SW480 (cell line): ENCODE measurements around the gene KLK12.

Experiments used
- DNase-seq: peaks from one replicate; pipeline ENCODE4 v3.0.0-alpha.2; 2016; ENCODE audit warnings: low spot score

The KLK12 gene

DNA sequence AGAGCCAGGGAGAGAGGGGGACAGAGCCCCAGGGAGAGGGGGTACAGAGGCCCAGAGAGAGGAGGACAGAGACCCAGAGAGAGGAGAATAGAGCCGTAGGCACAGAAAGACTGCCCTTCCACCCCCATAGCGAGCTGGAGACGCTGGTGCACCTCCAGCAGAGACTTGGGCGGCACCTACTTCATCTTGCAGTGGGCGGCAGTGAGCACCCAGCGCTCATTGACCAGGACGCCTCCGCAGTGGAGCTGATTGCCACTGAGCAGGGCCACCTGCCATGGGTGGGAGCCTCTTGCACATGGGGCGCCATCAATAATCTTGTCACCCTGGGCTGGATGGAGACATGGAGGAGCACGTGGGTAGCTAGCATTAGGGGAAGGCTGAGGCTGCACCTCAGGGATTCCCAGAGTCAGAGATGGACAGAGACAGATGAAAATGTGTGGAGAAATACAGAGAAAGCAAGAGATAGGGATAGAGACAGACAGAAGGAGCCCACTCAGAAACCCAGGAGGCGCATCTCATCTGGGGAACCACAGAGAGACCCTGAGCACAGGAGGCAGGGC, 53.1 kb downstream of the KLK12 start:
- DNase-seq = no peak

- DNase-seq = no peak
Observed at GRCh38 chr19:50980208-50980607, 54.6 kb downstream of the KLK12 start.

- DNase-seq = no peak
Observed at GRCh38 chr19:50979758-50980157, 55.0 kb downstream of the KLK12 start.
